H9 (cell line): ENCODE data around the gene ROBO4. TPM values are rescaled to one million over a fixed set of nuclear protein-coding genes. Genes with fewer than 3 reads are reported as not detected.

ENCODE experiments used
- DNase-seq: peaks from one replicate; pipeline ENCODE4 v3.0.0-alpha.2; 2017
- H2AFZ ChIP-seq: one replicate; pipeline ENCODE4 v1.6.1; 2013; ENCODE audit warnings: mild to moderate bottlenecking, low read length, control low read depth, moderate library complexity
- H2AK5ac ChIP-seq: 2 replicates; pipeline ENCODE4 v1.6.1; 2013; ENCODE audit warnings: low read length, control low read depth, mixed read lengths; ENCODE audit not compliant: insufficient read length
- H2BK120ac ChIP-seq: one replicate; pipeline ENCODE4 v1.6.1; 2013; ENCODE audit warnings: low read depth, mild to moderate bottlenecking, low read length, control low read depth, inconsistent platforms; ENCODE audit not compliant: poor library complexity, severe bottlenecking
- H2BK12ac ChIP-seq: 2 replicates; pipeline ENCODE4 v1.6.1; 2013; ENCODE audit warnings: low read length, control low read depth, mixed read lengths, low read depth; ENCODE audit not compliant: insufficient read length
- H2BK15ac ChIP-seq: 2 replicates; pipeline ENCODE4 v1.6.1; 2013; ENCODE audit warnings: low read depth, low read length, control low read depth
- H2BK20ac ChIP-seq: one replicate; pipeline ENCODE4 v1.6.1; 2013; ENCODE audit warnings: low read depth, mild to moderate bottlenecking, low read length, control low read depth, inconsistent platforms; ENCODE audit not compliant: poor library complexity, severe bottlenecking
- H2BK5ac ChIP-seq: 2 replicates; pipeline ENCODE4 v1.6.1; 2013; ENCODE audit warnings: low read length, control low read depth, mixed read lengths; ENCODE audit not compliant: insufficient read length
- H3K14ac ChIP-seq: 2 replicates; pipeline ENCODE4 v1.6.1; 2013; ENCODE audit warnings: low read length, control low read depth; ENCODE audit not compliant: insufficient read depth
- H3K18ac ChIP-seq: 2 replicates; pipeline ENCODE4 v1.6.1; 2013; ENCODE audit warnings: low read depth, mild to moderate bottlenecking, mixed read lengths, low read length, control low read depth; ENCODE audit not compliant: insufficient read length
- H3K23ac ChIP-seq: 2 replicates; pipeline ENCODE4 v1.6.1; 2013; ENCODE audit warnings: low read length, control low read depth, mixed read lengths, low read depth; ENCODE audit not compliant: insufficient read length
- H3K23me2 ChIP-seq: 2 replicates; pipeline ENCODE4 v1.6.1; 2013; ENCODE audit warnings: low read depth, mild to moderate bottlenecking, mixed read lengths, low read length, control low read depth; ENCODE audit not compliant: insufficient read length, poor library complexity, severe bottlenecking
- H3K27ac ChIP-seq: 2 replicates; pipeline ENCODE4 v1.5.1; 2013; ENCODE audit warnings: low read length, control low read depth, mixed read lengths, low read depth; ENCODE audit not compliant: insufficient read length
- H3K27me3 ChIP-seq: 2 replicates; pipeline ENCODE4 v1.6.1; 2013; ENCODE audit warnings: low read length, control low read depth, inconsistent platforms; ENCODE audit not compliant: insufficient read depth
- H3K4ac ChIP-seq: 2 replicates; pipeline ENCODE4 v1.6.1; 2013; ENCODE audit warnings: low read depth, mild to moderate bottlenecking, control low read depth, inconsistent platforms, low read length, moderate library complexity
- H3K4me1 ChIP-seq: 2 replicates; pipeline ENCODE4 v1.6.1; 2013; ENCODE audit warnings: low read length, control low read depth, inconsistent platforms; ENCODE audit not compliant: insufficient read depth
- H3K4me2 ChIP-seq: 2 replicates; pipeline ENCODE4 v1.6.1; 2013; ENCODE audit warnings: low read length, control low read depth, mixed read lengths; ENCODE audit not compliant: insufficient read length, insufficient read depth
- H3K56ac ChIP-seq: 2 replicates; pipeline ENCODE4 v1.6.1; 2013; ENCODE audit warnings: low read depth, mild to moderate bottlenecking, mixed read lengths, low read length, control low read depth; ENCODE audit not compliant: insufficient read length
- H3K79me1 ChIP-seq: 2 replicates; pipeline ENCODE4 v1.6.1; 2013; ENCODE audit warnings: low read depth, mild to moderate bottlenecking, moderate library complexity, low read length, control low read depth, inconsistent platforms; ENCODE audit not compliant: insufficient read depth, poor library complexity, severe bottlenecking
- H3K79me2 ChIP-seq: 2 replicates; pipeline ENCODE4 v1.6.1; 2013; ENCODE audit warnings: low read length, control low read depth, inconsistent platforms; ENCODE audit not compliant: insufficient read depth
- H3K9ac ChIP-seq: 2 replicates; pipeline ENCODE4 v1.6.1; 2013; ENCODE audit warnings: low read length, control low read depth, mixed read lengths; ENCODE audit not compliant: insufficient read length; ENCODE audit errors: extremely low read depth
- H3K9me3 ChIP-seq: one replicate; pipeline ENCODE4 v1.6.1; 2013; ENCODE audit warnings: low read depth, low read length, inconsistent platforms; ENCODE audit not compliant: control insufficient read depth
- H3T11ph ChIP-seq: one replicate; pipeline ENCODE4 v1.6.1; 2013; ENCODE audit warnings: mild to moderate bottlenecking, low read length, control low read depth, inconsistent platforms
- H4K20me1 ChIP-seq: one replicate; pipeline ENCODE4 v1.6.1; 2013; ENCODE audit not compliant: control insufficient read depth, insufficient read length, insufficient read depth
- H4K5ac ChIP-seq: 2 replicates; pipeline ENCODE4 v1.6.1; 2013; ENCODE audit warnings: low read depth, mild to moderate bottlenecking, mixed read lengths, low read length, control low read depth; ENCODE audit not compliant: insufficient read length
- H4K8ac ChIP-seq: replicated peaks from 2 replicates; pipeline ENCODE4 v1.6.1; 2013; ENCODE audit warnings: low read length, control low read depth, mixed read lengths, low read depth; ENCODE audit not compliant: insufficient read length
- H4K91ac ChIP-seq: 2 replicates; pipeline ENCODE4 v1.6.1; 2013; ENCODE audit warnings: low read depth, mild to moderate bottlenecking, moderate library complexity, mixed read lengths, low read length, control low read depth; ENCODE audit not compliant: insufficient read length
- H3K27ac Mint-ChIP-seq, 3 experiments: 2 replicates in 2 of 3; 3 replicates in 1 of 3; pipeline ENCODE4 v1.8.0; 2020 to 2021; ENCODE audit warnings: mixed read lengths in 3 of 3, mild to moderate bottlenecking in 1 of 3, moderate library complexity in 1 of 3
- H3K27me3 Mint-ChIP-seq: 2 replicates; pipeline ENCODE4 v1.8.0; 2021; ENCODE audit warnings: low read depth, mild to moderate bottlenecking, moderate library complexity, mixed read lengths
- H3K36me3 Mint-ChIP-seq, 3 experiments: 2 replicates in 2 of 3; 3 replicates in 1 of 3; pipeline ENCODE4 v1.8.0; 2020 to 2021; ENCODE audit warnings: low read depth in 3 of 3, mixed read lengths in 3 of 3; ENCODE audit not compliant: insufficient read depth in 1 of 3
- H3K4me1 Mint-ChIP-seq, 2 experiments: 2 replicates each; pipeline ENCODE4 v1.8.0; 2020; ENCODE audit warnings: mixed read lengths in 2 of 2
- H3K4me3 Mint-ChIP-seq, 2 experiments: 2 replicates in 1 of 2; 3 replicates in 1 of 2; pipeline ENCODE4 v1.8.0; 2020 to 2021; ENCODE audit warnings: mild to moderate bottlenecking in 2 of 2, mixed read lengths in 2 of 2, moderate library complexity in 1 of 2
- H3K9me3 Mint-ChIP-seq, 2 experiments: 2 replicates in 1 of 2; 3 replicates in 1 of 2; pipeline ENCODE4 v1.8.0; 2020; ENCODE audit warnings: mild to moderate bottlenecking in 2 of 2, mixed read lengths in 2 of 2, moderate library complexity in 1 of 2
- CTCF ChIP-seq: fragments of 200-600 bp; sonication (generic); conservative IDR thresholded peaks from 3 replicates; pipeline ENCODE4 v1.8.0; 2021; ENCODE audit warnings: antibody characterized with exemption, mild to moderate bottlenecking
- whole genome bisulfite sequencing: extraction: QIAGEN DNeasy Blood & Tissue Kit; methylation state at CpG from one replicate; pipeline ENCODE4 v1.1.7; 2013; ENCODE audit warnings: missing lambda C conversion rate, low lambda C conversion rate, mixed read lengths; ENCODE audit not compliant: insufficient read length; ENCODE audit errors: extremely low coverage; 5-methylcytosine and 5-hydroxymethylcytosine counted together
- total RNA-seq: library from RNA; stranded (reverse); gene quantifications from 2 replicates; pipeline ENCODE4 v1.2.1, GENCODE V29; 2021

ROBO4 gene
- total RNA-seq, 1 experiment from 2014 or later, result not detected

DNA sequence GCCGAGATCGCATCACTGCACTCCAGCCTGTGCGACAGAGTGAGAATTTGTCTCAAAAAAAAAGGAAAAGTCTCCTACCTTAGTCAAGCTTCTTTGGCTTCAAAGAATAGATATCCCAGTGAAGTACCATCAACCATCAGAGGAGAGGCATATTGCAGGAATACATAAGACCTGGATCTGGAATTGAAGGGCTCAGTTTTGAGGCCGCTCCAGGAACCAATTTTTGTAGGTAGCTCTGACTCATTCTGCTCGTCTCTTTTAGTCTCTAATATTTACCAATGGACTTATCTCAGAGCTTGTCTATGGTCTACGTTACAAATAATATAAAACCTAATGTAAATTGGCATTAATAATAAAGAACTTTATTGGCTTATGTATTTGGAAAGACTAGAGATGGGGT is 48.2 kb upstream of the ROBO4 start:
- H3K4ac ChIP-seq, result no peak overlapping the region
- no peak overlapping the region for H2BK12ac ChIP-seq
- no peak for DNase-seq
- H3K56ac ChIP-seq, result no peak overlapping the region
- no peaks in the 10 kb centered on the region for H3K27me3 ChIP-seq
- no peak overlapping the region for H2AFZ ChIP-seq
- no peak overlapping the region for H3K9ac ChIP-seq
- H4K5ac ChIP-seq, result no peak overlapping the region
- no peaks in the 10 kb centered on the region for H3K23me2 ChIP-seq
- H3T11ph ChIP-seq, result no peak overlapping the region
- peaks cover 0 to 7% of the 10 kb centered on the region in 2 experiments; a peak in 2 of 5 replicates for H3K9me3 Mint-ChIP-seq
- no peaks in the 10 kb centered on the region for H3K36me3 Mint-ChIP-seq
- no peaks in the 10 kb centered on the region for H3K79me1 ChIP-seq
- no peak overlapping the region for H4K91ac ChIP-seq
- no peak overlapping the region for H3K4me3 Mint-ChIP-seq
- no peak overlapping the region for H3K27ac Mint-ChIP-seq
- no peak overlapping the region for H2BK20ac ChIP-seq
- no peaks in the 10 kb centered on the region for H3K79me2 ChIP-seq
- H3K9me3 ChIP-seq, result no peaks in the 10 kb centered on the region
- H2BK15ac ChIP-seq, result no peak overlapping the region
- no peak overlapping the region for H3K18ac ChIP-seq
- H3K4me1 Mint-ChIP-seq, result 0 out of 4 replicates have a peak, but pooled peaks cover 0 to 2% of the 10 kb centered on the region in 2 experiments
- no peak overlapping the region for H3K14ac ChIP-seq
- H2BK120ac ChIP-seq, result no peak overlapping the region
- no peak overlapping the region for H3K27ac ChIP-seq
- TF ChIP-seq CTCF, result no peak
- H4K20me1 ChIP-seq, result no peaks in the 10 kb centered on the region
- no peaks in the 10 kb centered on the region for H3K4me1 ChIP-seq
- no CpG with 5 or more reads among the region's 6 CpGs for WGBS
- no peak overlapping the region for H3K23ac ChIP-seq
- no peak overlapping the region for H2AK5ac ChIP-seq
- H2BK5ac ChIP-seq, result no peak overlapping the region
- H3K27me3 Mint-ChIP-seq, result peaks cover 35% of the 10 kb centered on the region
- H4K8ac ChIP-seq, result no peak overlapping the region
- H3K4me2 ChIP-seq, result no peak overlapping the region
